HG03039 (cell line): Measurements from ENCODE around the gene MRPL17.
"Not testable (repeated sequence)": the region's sequence is repeated elsewhere in the genome, so short reads cannot be mapped to it uniquely, and the experiment has no call there.

ENCODE experiments used
- ATAC-seq: cut with Tn5 transposase; IDR thresholded peaks from one replicate; pipeline ENCODE4 v1.9.1; 2021; ENCODE audit warnings: mild to moderate bottlenecking, moderate library complexity; ENCODE audit not compliant: unreplicated experiment

The MRPL17 gene

DNA sequence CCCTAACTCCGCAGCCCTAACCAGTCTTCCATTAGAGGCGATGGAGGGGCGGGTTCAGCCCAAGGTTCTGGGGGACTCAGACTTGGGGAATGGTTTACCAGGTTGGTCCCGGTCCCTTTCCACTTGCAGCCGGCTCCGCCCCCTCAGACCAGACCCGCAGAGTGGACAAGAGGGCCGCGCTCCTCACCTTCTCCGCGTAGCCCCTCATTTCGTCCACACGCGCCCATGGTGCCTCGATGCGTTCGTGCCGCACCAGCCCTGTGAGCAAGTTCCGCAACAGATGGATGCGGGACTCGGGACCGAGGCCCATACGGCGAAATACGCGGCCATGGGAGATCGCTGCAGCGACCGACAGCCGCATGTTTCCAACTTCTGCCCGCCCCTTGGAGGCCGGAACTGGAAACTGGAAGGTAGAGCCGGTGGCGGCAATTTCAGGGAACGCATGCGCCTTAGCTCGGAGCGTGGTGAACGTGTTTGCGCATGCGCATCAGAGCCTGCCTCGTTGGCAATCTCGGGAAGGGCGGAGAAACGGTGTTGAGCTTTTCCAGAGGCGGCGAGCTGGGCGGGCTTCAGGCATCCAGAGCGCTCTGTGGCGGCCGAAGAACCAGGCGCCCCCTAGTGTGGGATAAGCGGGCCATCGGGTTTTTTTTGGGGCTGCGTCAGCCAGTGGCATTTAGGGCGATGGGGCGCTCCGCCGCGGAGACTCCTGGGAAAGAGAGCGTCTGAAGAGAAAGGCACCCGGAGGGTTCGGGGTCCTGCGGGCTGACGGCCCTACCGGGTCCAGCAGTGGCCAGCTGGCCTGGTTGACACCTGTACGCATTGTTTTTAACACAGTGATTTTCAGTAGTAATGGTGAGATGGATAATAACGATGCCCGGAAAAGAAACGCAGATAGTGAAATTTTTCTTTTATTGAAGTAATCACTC lies at the start of gene MRPL17:
Gene MRPL17, minus strand, starts transcription at position 405 of the 926 bp plus-strand sequence. Its CDS starts 44 bp downstream, at position 361.
- peak; percentile 88 for ATAC-seq

DNA sequence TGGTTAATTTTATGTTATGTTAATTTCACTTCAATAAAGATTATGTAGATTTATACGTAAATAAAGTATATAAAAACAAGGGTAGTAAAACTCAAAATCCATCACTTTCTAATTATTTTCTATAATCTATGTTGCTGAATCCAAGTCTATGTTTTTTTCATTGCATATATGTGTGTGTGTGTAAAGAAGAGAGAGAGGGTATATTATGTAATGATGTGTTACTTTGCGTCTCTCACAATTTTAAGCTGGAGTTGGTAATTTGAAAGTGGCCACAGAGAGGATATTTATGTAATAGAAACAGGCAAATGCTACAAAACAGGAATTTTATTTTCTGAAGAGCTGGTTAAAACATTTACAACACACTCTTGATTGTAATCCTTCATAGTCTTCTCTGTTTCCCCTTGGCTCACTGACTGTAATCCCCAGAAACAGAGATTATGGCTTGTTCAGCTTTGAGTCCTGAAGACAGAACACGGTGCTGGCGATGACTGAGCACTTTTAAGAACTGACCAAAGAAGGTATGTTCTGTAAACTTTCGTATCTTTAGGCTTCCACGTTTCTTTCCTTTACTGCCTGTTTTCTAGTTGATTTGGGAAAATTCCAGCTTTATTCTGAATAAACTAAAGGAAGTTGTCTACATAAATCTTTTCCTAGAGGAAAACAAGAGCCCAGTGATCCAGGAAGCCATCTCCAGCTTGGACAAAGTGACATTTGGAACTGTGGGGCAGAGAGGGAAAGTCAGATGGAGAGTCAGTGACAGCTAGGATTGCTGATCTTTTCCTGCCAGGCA lies 45.0 kb upstream of the MRPL17 start:
- no peak for ATAC-seq

DNA sequence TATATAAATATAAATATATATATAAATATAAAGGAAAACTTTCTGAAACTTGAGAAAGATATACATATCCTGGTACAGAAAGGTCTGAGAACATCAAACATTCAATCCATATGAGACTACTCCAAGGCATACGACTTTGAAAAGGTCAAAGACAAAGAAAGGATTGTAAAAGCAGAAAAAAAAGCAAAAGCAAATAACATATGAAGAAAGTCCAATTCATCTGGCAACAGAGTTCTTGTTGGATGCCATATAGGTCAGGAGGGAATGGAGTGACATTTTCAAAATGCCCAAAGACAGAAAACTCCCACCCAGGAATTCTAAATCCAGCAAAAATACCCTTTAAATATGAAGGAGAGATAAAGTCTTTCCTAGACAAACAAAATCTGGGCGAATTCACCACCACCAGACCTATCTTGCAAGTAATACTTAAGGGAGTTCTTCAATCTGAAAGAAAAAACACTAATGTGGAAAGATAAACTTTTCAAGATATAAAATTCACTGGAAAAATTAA lies 42.3 kb upstream of the MRPL17 start:
- no peak for ATAC-seq

DNA sequence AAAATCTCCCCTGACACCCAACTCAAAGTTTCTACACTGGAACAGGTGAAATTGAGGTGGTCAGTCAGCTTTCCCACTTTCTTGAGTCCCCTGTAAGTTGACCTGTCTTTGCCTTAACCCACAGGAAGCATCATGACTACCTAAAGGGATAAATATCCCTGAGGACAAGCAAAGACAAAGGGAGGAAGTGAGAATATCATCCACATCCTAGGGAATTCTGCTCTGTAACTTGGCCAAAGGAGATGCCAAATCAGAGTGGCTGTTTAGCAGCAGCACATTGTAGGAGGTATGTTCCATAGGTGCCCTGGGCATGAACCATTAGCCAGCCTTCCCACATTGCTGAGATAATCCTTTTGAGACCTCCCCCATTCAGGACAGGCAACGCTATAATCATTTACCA lies 40.9 kb upstream of the MRPL17 start:
- no peak for ATAC-seq

DNA sequence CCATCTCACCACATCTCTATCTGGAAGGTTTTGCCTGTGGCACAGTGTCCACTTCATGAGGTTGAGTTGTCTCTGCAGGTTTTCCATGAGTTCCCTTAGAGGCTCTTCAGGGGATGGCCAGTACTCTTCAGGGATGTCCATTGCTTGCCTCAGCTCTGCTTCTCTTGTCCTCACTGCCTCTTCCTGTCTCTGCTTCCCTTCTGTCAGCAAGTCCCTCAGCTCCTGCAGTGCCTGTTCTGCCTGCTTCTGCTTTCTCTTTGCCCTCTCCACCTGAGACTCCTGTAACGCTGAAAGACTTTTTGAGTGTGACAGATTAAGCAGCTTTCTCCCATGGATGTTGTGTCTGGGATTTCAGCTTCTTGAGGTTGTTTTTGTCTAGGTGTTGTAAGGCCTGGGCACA lies 38.2 kb upstream of the MRPL17 start:
- no peak for ATAC-seq

DNA sequence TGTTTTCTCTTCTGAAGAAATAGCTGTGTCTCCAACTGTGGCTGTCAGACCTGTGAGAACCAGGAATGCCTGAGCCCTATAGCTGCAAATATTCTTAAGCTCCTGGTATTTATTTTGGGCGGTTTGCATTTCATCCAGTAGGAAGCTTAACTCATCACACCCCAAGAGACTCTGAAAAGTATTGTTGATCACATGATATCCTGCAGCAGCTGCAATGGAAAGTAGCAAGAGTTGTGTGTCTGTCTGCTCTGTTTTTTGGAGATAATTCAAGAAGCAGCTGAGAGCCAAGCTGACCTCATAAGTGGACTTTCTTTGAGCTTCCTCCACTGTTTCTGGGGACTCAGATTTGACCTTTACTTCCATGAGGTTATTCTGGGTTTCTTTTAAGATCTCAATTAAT lies 36.4 kb upstream of the MRPL17 start:
- ATAC-seq, result no peak

DNA sequence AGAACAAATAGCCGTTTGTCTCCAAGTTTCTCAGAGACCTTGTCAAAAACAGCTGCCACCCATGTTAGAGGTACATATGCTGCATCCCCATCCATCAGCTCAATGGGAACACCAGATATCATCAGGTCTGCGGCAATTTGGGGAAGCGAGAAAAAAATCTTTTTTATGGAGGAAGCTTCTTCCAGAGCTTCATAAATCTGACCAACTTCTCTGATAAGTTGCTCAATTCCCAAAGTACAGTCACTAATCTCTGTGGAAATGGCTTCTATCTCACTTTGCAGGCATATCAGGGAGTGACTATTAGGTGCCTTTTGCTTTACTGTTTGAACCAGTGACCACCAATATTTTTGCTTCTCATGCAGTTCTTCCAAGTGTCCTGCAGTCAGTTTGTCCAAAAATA lies 34.3 kb upstream of the MRPL17 start:
- no peak for ATAC-seq

DNA sequence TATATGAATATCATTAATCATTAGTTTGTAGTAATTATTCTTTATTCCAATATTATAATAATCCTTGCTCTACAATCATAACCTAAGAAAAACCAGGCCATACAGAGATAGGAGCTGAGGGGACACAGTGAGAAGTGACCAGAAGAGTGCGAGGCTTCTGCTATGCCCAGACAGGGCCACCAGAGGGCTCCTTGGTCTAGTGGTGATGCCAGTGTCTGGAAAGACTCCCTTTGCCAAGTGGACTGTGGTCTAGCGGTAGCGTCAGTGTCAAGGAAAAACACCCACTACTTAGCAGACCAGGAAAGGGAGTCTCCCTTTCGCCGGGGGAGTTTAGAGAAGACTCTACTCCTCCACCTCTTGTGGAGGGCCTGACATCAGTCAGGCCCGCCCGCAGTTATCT lies 28.4 kb upstream of the MRPL17 start:
- not testable (repeated sequence) for ATAC-seq

DNA sequence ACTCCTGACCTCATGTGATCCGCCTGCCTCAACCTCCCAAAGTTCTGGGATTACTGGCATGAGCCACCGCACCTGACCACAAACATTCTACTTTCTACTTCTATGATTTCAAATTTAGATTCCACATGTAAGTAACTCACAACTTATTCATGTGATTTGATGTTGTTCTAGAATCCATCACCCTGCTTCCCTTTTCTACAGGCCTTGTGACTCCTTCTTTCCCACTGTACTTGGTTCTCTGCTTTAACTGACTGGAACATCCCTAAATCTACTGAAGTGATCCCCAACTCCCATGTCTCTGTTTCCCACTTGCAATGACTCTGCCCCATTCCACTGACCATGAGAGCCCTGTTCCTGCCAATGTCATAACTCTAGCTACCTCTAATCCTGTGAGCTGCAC lies 25.7 kb upstream of the MRPL17 start:
- ATAC-seq, result no peak

DNA sequence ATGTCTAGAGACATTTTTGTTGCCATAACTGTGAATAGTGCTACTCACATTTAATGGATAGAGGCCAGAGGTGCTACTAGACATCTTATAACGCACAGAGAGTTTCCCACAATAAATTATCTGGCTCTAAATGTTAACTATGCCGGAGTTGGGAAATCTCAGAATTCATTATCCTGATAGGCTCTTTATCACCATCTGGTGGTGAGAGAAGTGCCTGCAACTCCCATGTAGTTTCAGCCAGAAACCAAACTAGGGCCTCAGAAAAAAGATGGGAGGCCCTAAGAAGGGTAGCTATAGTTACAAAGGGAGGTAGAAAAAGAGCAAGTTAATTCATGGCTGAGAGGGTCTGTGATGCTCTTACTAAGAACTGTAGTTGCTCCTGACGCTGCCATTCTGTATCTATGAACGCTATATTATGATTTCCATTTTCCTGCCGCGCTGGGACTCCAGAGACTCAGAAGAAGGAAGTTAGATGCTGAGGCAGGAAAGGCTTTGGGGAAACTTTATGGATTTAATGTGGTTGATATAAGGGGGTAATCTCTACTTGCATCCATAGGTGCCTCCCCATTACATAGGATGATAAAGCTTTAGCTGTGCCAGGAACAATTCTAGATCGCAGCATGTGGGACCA lies 22.9 kb upstream of the MRPL17 start:
- ATAC-seq, result no peak

DNA sequence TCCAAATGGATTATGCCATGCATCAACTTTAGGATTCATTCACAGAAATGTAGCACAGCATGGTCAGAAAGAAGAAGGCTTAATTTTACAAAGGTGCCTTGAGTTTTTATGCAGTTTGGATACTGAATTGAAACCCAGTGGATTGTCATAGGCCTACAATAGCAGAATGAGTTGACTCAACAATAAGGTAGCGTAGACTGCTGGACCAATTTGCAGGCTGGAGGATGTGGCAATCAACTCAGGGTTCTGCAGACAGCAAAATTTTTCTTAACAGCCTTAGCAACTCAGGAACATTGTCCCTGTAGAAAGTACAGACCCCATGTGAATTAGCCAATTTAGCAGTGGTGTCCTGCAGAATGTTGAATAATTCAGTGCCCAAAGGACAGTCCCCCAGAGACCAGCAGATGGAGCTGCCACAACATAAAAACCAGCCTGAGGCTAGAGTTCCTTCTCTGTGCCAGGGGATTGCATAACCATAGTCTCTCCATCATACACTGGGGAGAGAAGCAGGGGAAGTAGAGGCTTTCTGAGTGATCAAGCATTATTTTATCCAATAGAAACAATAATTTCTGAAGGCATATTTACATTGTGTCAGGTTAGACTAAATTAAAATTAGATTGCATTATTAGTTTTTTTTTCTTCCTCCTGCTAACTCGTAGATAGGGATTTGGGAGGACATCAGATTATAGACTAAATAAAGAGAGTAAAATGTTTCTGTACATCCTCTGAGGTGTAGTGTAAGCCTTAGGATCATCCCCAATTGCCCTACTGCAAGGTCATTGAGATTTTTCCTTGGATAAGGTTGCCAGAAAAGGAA lies 20.3 kb upstream of the MRPL17 start:
- no peak for ATAC-seq

DNA sequence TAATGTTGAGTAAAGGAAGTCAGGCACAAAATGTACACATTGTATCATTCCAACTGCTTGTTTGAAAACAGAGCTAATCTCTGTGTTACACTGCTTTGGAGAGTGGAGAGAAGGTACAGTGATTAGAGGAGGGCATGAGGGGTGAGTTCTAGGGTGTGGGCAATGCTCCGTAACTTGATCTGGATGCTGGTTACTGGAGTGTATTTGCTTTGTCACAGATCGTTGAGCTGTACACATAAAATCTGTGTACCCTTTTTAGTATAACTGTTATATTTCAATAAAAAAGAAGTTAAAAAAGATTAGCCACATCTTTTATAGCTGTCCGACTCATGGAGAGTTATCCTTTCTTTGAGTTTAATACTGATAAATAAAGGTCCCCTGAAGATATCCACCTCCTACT lies 18.8 kb upstream of the MRPL17 start:
- ATAC-seq, result not testable (repeated sequence)

DNA sequence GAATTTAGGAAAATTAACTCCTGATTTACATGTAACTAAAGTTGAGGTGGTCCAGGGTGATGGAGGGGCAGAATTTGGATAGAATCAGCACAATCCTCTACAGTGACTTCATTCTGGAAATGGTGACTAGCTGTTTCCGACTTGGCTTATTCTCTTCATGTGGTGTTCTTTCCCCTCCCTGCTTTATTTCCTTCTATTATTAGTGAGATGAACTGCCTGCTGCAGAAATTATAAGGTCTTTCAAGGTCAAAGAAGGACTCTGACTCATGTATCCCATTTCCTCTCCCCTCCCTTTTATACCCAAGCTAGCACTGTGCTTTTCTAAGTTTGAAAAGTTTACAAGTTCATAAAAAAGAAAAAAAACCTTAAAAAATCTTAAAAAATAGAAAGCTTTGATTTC lies 12.2 kb upstream of the MRPL17 start:
- no peak for ATAC-seq

DNA sequence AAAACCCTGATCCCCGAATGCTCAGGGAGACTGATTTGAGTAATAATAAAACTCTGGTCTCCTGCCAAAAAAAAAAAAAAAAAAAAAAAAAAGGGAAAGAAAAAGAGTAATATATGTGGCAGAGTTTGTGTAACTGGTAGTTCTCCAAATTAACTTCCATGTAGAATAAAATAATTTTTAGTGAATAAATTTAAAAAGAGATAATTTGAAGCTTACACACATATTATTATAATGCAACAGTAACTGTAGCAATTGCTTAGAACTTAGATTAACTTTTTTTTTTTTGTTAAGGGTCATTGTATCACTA lies 11.0 kb upstream of the MRPL17 start:
- ATAC-seq, result no peak

DNA sequence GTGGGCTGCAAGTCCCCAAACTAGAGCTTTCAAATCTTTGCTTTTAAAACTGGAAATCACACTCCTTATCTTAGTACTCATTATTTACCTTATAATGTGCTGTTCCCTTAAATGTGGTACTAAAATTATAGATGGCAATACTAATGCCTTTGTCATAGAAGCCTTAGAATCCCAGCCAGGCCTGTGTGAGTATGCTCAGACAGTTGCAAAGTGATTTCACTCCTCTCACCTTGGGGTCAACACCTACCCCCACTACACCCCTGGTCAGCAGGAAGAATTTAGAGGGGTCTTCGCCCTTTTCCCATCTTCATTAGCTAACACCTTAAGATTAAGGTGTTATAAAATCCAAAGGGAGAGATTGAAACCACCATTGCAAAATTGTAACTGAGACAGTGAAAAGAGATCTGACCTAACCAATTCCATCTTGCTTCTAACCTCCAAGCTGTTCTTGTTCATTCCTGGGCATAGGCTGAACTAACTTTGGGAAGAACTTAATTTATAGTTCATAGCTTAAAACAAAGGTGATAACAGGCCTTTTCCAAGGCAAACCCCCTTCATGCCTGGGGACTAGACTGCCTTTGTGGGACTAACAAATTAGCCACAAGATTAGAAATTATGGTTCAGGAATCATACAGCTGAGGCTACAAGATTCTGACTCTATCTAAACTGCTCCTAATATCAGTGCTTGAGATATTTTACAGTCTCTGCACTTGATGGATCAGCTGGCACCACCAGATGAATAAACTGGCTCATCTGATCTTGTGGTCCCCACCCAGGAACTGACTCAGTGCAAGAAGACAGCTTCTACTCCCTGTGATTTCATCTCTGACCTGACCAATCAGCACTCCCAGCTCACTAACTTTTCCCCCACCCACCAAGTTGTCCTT lies 10.4 kb upstream of the MRPL17 start:
- no peak for ATAC-seq

DNA sequence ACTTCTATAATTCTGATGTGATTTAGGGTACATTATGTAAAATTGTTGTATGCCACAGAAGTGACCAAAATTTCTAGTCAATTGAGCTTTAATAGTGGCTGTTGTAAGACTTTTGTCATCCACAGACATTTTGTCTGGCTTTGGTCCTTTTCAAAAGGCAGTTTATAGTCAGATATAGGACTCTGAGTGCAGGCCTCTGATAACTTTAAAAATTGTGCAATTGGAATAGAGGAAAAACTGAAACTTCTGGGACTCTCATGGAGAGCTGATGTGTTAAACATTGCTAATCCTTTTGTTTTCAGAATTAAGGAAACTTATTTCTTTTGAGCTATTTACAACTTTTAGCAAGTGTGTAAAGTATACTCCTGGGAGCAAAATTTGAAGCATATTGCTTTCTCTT lies 9.0 kb upstream of the MRPL17 start:
- no peak for ATAC-seq

DNA sequence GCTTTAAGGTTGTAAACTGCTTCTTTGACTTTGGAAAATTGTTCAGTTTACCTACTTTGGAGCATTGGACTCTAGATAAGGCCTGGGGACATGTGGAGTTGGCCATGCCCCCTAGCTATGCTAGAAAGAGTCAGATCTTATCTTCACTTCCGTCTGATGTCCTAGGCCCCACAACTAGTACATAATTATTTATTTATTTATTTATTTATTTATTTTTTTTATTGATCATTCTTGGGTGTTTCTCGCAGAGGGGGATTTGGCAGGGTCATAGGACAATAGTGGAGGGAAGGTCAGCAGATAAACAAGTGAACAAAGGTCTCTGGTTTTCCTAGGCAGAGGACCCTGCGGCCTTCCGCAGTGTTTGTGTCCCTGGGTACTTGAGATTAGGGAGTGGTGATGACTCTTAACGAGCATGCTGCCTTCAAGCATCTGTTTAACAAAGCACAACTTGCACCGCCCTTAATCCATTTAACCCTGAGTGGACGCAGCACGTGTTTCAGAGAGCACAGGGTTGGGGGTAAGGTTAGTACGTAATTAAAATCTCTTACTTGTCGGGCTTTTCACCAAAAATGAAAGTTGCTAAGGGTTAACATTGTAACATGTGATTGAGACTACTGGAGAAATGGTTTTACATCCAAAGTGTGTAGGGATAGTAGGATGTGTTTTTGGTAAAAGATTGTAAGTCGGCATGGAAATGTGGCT lies 7.4 kb upstream of the MRPL17 start:
- not testable (repeated sequence) for ATAC-seq

DNA sequence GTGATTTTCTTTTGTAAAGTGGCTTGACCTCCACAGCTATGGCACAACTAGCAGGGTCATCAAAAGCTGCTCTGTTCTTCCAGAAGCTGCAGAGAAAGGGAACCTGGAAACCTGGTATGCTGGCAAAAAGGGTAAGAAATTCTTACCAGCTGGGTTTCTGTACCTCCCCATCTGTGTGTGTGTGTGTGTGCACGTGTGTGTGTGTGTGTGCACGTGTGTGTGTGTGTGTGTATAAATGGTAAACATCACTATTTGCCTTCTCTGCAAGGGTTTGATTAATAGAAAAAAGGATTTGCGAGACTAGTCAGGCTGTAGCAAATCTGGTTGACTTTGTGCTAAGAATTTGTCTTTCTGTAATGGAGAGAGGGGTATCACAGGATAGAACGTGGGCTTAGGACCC lies 4.7 kb upstream of the MRPL17 start:
- ATAC-seq, result no peak

DNA sequence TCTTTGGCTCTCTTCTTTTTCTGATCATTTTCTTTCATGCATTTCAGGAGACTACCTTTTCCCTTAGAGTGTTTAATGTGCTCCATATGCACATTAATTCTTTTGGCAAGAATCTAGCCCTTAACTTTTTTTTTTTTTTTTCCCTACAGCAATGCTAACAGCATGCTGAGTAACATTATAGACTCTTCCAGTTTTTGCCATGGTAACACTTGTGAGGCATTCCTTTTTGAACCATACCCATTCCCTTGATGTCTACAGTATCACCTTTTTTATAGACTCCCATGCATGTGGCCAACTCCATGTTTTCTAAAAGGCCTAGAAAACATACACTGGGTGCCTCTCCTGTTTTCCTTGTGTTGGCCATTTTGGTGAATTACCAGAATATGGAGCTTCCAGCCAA lies 2.9 kb upstream of the MRPL17 start:
- no peak for ATAC-seq
